Measurements from ENCODE around the gene FARS2.
"Not testable (repeated sequence)": the region's sequence is repeated elsewhere in the genome, so short reads cannot be mapped to it uniquely, and the experiment has no call there.

The FARS2 gene

GRCh38 chr6:5776104-5776503 is 514.8 kb downstream of the FARS2 start:
- no peak for DNase-seq

GRCh38 chr6:5776706-5777390 is 515.5 kb downstream of the FARS2 start:
- peak; percentile 30 for DNase-seq

DNA sequence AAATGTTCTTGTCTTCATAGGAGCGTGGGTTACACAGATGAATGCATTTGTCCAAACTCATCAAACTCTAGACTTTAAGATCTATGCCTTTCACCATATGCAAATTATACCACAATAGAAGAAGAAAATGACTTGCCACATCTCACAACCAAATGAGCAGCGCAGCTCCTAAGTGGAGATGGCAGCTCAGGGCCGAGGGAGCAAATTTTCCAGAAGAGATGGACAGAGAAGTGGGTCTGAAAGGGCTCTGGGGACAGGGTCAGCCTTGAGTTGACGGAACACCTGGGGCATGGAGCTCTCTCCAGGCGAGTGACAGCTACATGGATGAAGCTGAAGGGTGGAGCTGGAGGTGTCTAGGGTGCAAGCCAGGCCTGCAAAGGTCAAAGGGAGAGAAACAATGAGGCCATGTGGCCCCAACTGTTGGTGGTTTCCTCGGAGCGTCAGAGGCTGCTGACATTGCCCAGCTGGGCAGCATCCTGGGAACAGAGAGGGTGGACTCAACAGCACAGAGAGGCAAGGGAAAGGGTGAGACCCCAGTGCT is 517.1 kb downstream of the FARS2 start:
- DNase-seq, result no peak

DNA sequence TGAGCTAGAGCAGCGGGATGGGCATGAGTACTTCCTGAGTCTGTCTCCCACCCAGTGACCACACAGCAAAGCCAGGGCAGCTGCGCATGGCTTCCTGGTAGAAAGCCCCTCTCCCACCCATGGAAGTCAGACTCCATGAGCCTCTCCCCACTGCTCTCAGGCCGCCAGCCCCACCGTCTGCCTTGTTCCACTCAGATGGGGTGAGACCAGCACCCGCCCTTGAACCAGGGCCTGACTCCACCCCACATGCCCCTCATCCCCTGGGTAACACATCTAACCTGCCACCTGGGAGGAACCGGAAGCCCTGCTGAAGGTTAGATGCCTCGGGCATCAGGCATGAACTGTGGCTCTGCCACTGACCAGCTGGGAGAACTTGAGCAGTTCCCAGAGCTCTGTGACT is 517.6 kb downstream of the FARS2 start:
- DNase-seq, result no peak

DNA sequence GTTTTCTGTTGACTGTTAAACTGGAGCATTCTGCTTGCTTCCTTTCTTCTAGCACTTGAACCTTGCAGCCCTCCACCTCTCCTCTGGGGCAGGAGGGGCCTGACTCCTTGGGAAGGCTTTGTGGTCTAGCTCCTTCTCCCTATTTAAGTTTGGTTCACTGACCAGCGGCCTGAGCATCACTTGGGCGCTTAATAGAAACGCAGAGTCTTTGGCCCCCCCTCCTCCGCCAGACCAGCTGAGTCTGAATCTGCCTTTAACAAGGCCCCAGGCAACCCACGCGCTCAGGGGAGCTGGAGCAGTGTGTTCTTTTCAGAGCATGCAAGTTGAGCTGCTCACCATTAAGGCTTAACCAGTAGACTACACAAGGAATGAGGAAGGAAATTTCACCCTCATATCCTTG is 519.7 kb downstream of the FARS2 start:
- DNase-seq, result no peak

DNA sequence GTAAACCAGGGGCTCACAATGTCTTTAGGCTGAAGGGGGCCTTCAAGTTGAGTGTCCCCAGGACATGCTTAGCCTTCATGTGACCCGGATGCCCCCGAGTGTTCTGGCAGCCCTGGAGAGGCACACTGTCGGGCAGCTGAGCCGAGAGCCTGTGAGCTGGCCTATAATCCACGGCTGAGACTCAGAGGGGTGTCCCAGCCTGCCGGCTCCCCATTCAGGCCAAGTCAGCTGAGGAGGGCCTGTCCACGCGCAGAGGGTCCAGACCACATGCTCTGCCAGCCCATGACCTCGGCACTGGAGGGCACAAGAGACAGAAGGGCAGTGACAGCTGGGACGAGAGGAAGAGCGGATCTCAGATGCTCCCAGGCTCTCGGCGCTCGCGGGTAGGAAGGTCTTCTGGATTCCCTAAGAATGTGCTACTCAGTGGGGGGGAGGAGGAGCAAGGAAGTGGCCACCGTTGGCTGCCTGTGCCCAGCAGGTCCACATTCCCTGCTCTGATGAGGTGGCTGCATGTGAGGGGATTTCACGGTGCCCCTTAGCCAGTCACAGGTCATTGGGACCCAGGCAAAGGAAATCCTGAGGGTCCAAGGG is 520.7 kb downstream of the FARS2 start:
- no peak for DNase-seq

- DNase-seq, result peak; percentile 67
These were observed 521.7 kb downstream of the FARS2 start for GRCh38 chr6:5782783-5783547.

DNA sequence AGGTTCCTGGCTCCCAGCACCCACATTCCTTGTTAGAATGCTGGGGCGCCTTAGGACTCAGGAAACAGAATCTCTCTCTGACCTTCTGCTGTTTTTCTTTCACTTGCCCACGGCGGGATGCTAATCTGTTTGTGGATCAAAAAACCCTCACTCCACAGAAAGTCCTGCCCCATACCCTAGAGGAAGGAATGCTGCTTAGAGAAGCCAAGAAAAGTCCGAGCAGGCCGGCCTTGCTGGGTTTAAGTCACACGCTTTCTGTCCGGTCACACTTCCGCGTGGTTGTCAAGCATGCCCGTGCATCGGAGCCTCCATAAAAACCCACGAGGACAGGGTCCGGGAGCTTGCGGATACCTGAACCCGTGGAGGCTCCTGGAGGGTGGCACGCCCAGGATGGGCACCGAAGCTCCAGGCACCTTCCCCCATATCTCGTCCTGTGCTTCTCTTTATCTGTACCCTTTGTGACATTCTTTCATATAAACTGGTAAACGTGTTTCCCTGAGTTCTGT is 522.3 kb downstream of the FARS2 start:
- no peak for DNase-seq

GRCh38 chr6:5785249-5785648 is 523.9 kb downstream of the FARS2 start:
- no peak for DNase-seq

GRCh38 chr6:5786321-5786968 is 525.1 kb downstream of the FARS2 start:
- no peak for DNase-seq

- no peak for DNase-seq
These were observed 525.8 kb downstream of the FARS2 start for GRCh38 chr6:5786969-5787720.

DNA sequence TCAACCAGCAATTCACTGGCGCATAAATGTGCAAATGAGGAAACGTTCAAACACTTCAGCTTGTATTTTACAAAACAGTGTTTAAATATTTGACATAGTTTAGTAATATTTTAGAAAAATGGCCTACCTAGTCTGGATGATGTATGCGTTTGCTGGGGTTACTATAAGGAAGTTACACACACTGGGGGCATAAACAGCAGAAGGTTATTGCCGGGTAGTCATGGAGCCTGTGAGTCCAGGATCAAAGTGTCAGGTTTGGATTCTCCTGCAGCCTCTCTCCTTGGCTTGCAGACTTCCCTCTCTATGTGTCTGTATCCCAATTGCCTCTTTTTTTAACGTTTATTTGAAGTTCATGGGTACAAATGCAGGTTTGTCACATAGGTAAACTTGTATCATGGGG is 528.1 kb downstream of the FARS2 start:
- DNase-seq, result not testable (repeated sequence)

GRCh38 chr6:5796555-5796954 is 535.2 kb downstream of the FARS2 start:
- not testable (repeated sequence) for DNase-seq

DNA sequence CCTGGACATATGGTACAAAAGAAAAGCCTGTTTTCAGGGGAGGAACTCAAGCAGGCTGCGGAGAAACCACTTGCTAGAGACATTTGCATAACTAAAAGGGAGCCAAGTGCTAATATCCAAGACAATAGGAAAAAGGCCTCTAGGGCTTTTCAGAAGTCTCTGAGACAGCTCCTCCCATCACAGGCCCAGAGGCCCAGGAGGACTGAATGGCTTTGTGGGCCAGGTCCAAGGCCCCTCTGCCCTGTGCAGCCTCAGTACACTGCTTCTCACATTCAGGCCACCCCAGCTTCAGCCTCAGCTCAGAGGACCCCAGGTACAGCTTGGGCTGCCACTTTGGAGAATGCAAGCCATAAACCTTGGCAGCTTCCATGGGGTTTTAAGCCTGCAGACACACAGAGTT is 545.1 kb downstream of the FARS2 start:
- not testable (repeated sequence) for DNase-seq

DNA sequence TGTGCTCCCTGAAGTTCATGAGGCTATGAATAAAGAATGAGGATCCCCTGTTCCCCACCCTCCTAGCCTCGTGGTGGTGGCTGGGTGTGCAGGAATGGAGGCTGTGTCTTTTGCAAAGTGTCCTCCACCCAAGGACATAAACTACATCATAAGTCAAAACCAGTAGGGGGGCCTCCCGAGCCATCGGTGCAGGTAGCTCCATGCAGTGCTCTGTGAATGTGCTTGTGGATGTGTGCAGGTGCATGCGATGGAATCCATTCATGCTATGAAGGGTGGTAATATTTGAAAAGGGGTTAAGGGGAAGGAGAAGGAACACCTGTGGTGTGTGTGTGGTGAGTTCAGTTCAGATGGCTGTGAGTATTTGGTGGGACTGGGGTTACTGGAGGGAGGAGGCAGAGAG is 548.1 kb downstream of the FARS2 start:
- no peak for DNase-seq

GRCh38 chr6:5811997-5812396 is 550.7 kb downstream of the FARS2 start:
- DNase-seq, result no peak

DNA sequence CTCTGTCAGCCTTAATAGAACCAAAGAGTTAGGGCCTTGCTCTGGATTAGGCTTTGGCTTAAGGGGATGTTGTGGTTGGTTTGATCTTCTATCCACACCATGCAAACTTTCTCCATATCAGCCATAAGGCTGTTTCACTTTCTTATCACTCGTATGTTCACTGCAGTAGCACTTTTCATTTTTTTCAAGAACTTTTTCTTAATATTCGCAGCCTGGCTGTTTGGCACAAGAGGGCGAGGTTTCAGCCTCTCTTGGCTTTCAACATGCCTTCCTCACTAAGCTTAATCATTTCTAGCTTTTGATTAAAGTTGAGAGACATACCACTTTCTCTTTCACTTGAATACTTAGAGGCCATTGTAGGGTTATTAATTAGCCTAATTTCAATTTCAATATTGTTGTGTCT is 552.3 kb downstream of the FARS2 start:
- DNase-seq, result no peak

DNA sequence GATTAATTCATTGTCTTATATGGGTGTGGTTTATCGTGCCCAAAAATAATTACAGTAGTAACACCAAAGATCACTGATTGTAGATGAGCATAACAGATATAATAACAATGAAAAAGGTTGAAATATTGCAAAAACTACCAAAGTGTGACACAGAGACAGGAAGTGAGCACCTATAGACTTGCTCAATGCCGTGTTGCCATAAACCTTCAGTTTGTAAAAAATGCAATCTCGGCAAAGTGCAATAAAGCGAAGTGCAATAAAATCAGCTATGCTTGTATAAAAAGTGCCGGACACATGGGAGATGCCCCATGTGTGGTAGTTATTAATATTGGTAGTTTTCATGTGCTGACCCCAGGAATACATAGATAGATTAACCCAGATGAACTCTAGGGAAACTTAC is 552.8 kb downstream of the FARS2 start:
- no peak for DNase-seq

DNA sequence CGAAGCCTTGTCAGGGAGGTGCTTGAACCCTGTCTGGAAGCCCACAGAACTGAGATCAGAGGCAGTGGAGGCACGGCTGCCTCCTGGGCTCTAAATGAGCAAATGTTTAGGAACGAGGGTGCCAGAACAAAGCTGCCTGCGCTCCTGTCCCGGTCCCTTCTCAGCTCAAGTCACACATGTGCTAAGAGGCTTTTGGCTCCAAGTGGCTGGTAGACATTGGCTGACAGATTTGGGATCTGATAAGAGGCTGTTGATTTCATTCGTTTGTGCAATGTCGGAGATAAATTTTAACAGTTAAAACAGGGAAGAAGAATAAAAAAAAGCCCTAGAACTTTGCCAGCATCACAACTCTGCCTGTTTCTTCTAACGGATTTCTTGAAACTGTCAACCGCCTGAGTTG is 553.6 kb downstream of the FARS2 start:
- DNase-seq, result no peak

DNA sequence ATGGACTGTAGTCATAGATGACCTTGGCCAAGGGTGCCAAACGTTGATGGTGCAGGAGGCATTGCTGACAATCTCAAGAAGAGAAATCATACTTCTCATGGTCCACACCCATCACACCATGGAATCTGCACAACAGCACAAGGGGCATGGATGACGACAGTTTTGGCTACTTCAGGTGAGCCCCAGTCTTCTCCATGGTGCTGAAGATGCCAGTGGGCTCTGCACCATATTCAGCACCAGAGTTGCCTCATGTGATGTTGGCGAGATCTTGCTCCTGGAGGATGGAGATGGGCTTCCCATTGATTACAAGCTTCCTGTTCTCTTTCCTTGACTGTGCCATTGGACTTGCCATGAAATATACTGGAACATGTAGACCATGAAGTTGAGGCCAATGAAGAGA is 556.6 kb downstream of the FARS2 start:
- DNase-seq, result no peak

- DNase-seq, result no peak
These were observed 557.6 kb downstream of the FARS2 start for GRCh38 chr6:5818959-5819358.

All from NCI-H2171 (cell line).